Spleen (tissue), 11 donors: ENCODE measurements around the gene SYNDIG1. TPM values are rescaled to one million over a fixed set of nuclear protein-coding genes. Genes with fewer than 3 reads are reported as not detected.

ENCODE experiments used
- DNase-seq: peaks from one replicate; pipeline ENCODE4 v3.0.0-alpha.2; 2020
- H3K27ac ChIP-seq, 8 donors: fragments of 200-600 bp; sonication (generic) in 7 of 8; 1 replicate in 4 of 8; 2 replicates in 4 of 8; pipeline versions ENCODE4 v1.5.0 to v1.8.0; 2016 to 2021; ENCODE audit warnings: inconsistent platforms in 4 of 8, mild to moderate bottlenecking in 4 of 8, moderate library complexity in 1 of 8
- H3K27me3 ChIP-seq, 7 donors: fragments of 200-600 bp; sonication (generic) in 6 of 7; replicated peaks in 1 of 7; 1 replicate in 4 of 7; 2 replicates in 3 of 7; pipeline versions ENCODE4 v1.5.0 to v1.8.0; 2016 to 2021; ENCODE audit warnings: inconsistent platforms in 3 of 7, mild to moderate bottlenecking in 1 of 7
- H3K36me3 ChIP-seq, 6 donors: fragments of 200-600 bp; sonication (generic) in 5 of 6; 1 replicate in 4 of 6; 2 replicates in 2 of 6; pipeline versions ENCODE4 v1.5.0 to v1.8.0; 2016 to 2021; ENCODE audit warnings: inconsistent platforms in 2 of 6
- H3K4me1 ChIP-seq, 6 donors: fragments of 200-600 bp; sonication (generic) in 5 of 6; 1 replicate in 3 of 6; 2 replicates in 3 of 6; pipeline versions ENCODE4 v1.5.0 to v1.8.0; 2016 to 2021; ENCODE audit warnings: inconsistent platforms in 3 of 6
- H3K4me3 ChIP-seq, 8 donors: fragments of 200-600 bp; sonication (generic) in 7 of 8; 1 replicate in 4 of 8; 2 replicates in 4 of 8; pipeline versions ENCODE4 v1.5.0 to v1.8.0; 2016 to 2021; ENCODE audit warnings: inconsistent platforms in 4 of 8, mild to moderate bottlenecking in 4 of 8, moderate library complexity in 2 of 8
- H3K9me3 ChIP-seq, 8 donors: fragments of 200-600 bp; sonication (generic) in 7 of 8; 1 replicate in 4 of 8; 2 replicates in 4 of 8; pipeline versions ENCODE4 v1.5.0 to v1.8.0; 2016 to 2021; ENCODE audit warnings: inconsistent platforms in 4 of 8
- POLR2A ChIP-seq, 3 donors: fragments of 450-650 bp; IDR thresholded peaks; one replicate each; pipeline ENCODE4 v1.5.1; 2017; ENCODE audit warnings: antibody characterized with exemption in 3 of 3, mild to moderate bottlenecking in 1 of 3
- POLR2AphosphoS5 ChIP-seq, 3 donors: sonication (generic); formaldehyde crosslinking; IDR thresholded peaks; one replicate each; pipeline ENCODE4 v1.5.1; 2017; ENCODE audit warnings: antibody characterized with exemption in 3 of 3
- WGBS, 5 donors: extraction: QIAGEN DNeasy Blood & Tissue Kit in 3 of 5; methylation state at CpG; one replicate each; pipeline versions ENCODE4 v1.1.5 to v1.1.7; 2013 to 2018; 5-methylcytosine and 5-hydroxymethylcytosine counted together
- intact Hi-C: fragments of 100-400 bp; cut with DNase I; formaldehyde crosslinking; loops from one replicate; pipeline ENCODE4 v1.15.0; 2023; ENCODE audit warnings: low total_unique reads
- polyA plus RNA-seq, 3 donors: library from polyadenylated mRNA; stranded (reverse); fragments of 200-250 nt; gene quantifications; one replicate each; pipeline ENCODE4 v1.2.1, GENCODE V29; 2013
- total RNA-seq, 7 donors: library from RNA; depleted of rRNA in 3 of 7; stranded (reverse); fragments of >200 nt in 3 of 7; fragmentation: NEBNext Ultra II Directional in 4 of 7; extraction: Animal tissue kit (Norgen Biotek cat#: 25700) in 4 of 7; gene quantifications; one replicate each; pipeline versions ENCODE4 v1.1.0 to v1.2.1, GENCODE V29; 2016 to 2021
- TF ChIP-seq, protein P1 (sequence below), 11 experiments: fragments of 200-600 bp in 7 of 11; fragments of 450-650 bp in 4 of 11; sonication (generic) in 4 of 11; IDR thresholded peaks in 8 of 11; conservative IDR thresholded peaks in 3 of 11; 1 replicate in 7 of 11; 2 replicates in 4 of 11; pipeline versions ENCODE4 v1.4.0 to v1.8.0; 2016 to 2021; ENCODE audit warnings: antibody characterized with exemption in 11 of 11, inconsistent platforms in 4 of 11, mild to moderate bottlenecking in 1 of 11
- donor health status: healthy with polysubstance abuse.
- donor health status: DM: no; HTN: no; CAD: no; lungs with moderate emphysema.
- donor health status: DM: no; HTN: no; CAD: no.
- donor health status: Bipolar disorder and iron deficiency.
- donor health status: healthy.
- donor health status: DM: no; HTN: no; CAD: no.
- donor health status: DM: yes; HTN: yes; CAD: no.

Gene SYNDIG1
- total and polyA plus RNA-seq, 10 donors, result 0.70 to 3.5 (median 1.3) TPM

DNA sequence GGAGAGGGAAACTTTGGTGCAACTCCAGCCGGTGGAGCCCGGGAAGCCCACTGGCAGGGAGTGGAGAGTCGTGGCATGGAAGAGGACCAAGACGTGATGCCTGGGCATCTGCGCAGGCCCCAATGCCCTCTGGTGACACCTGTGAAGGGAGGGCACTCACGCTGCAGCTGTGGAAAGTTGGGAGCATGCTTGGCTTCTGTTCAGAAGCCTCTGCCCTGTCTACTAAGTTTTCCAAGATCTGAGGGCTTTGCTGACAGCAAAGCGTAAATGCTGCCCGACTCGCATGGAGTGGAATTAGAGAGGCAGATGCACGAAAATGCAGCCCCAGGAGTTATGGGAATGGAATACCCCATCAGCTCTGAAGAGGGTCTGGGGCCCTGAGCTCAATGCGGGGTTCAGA is 75.7 kb downstream of the SYNDIG1 start:
- DNase-seq, result no peak

DNA sequence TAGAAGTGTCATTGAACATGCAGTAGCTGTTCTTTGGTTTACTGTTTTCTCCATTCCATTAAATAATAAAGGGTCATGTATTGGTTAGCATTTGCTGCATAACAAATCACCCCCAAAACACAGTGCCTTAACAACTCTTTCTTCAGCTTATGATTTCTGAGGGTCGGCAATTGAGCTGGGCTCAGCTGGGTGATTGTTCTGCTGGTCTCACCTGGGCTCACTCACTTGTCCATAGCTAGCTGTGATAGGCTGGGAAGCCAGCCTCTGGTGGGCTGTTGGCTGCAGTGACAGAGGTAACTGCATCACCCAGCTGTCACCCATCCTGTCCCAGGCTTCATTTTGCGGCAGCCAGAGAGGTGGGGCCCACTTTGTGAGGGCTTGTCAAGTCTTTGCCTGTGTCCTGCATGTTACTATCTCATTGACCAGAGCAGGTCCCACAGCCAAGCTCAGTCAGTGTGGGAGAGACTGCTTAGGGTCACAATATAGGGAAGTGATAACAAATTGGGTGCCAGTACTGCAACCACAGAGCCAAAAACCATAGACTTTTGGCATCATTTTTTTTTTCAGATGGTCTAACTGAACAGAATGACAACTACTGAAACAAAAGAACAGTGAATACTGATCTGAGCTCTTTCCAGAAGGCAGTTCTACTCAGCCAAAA is 76.9 kb downstream of the SYNDIG1 start:
- WGBS, 5 donors, result 89 to 100% (median 91%) methylated on average over 2 of the region's 2 CpGs
- TF ChIP-seq POLR2AphosphoS5 (IDR thresholded peaks at IDR 0.05), result no peak
- TF ChIP-seq POLR2A (IDR thresholded peaks at IDR 0.05), result no peak
- Histone ChIP-seq H3K4me3 (no peak overlapping the region), H3K4me1 (no peaks in the 10 kb centered on the region), H3K9me3 (peaks cover 0 to 8% (median 5%) of the 10 kb centered on the region in 8 donors), H3K27ac (no peak overlapping the region), H3K36me3 (no peaks in the 10 kb centered on the region), H3K27me3 (no peaks in the 10 kb centered on the region)
- intact Hi-C loops, result no loop called here
- DNase-seq, result no peak

More for the DNA sequence above, 75.7 kb downstream of the SYNDIG1 start:
- Histone ChIP-seq H3K4me1 (no peaks in the 10 kb centered on the region), H3K36me3 (no peaks in the 10 kb centered on the region), H3K27me3 (no peaks in the 10 kb centered on the region), H3K27ac (no peak overlapping the region), H3K4me3 (no peak overlapping the region), H3K9me3 (peaks cover 0 to 10% (median 5%) of the 10 kb centered on the region in 8 donors)
- 86 to 94% (median 87%) methylated on average over 11 of the region's 11 CpGs for WGBS, 5 donors
- TF ChIP-seq POLR2AphosphoS5 (IDR thresholded peaks at IDR 0.05) (no peak), POLR2A (IDR thresholded peaks at IDR 0.05) (no peak)
- intact Hi-C loops, result no loop called here

DNA sequence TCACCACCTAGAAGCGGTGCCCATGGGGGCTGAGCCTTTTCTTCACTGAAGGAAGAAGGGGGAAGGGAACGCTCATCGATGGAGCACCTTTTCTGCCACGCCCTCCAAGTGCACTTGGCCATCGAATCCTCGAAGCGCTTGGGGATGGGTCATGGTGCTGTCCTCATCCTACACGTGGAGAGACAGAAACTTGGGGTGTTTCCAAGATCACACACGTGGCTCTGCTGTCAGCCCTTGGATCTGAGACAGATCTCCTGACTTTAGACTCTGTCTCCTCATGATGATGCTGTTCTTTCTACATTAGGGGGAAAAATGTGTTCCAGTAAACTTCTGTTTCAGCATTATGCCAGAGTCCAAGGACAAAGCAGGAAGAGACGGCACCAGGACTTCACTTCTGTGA is 78.5 kb downstream of the SYNDIG1 start:
- Histone ChIP-seq H3K9me3 (peaks cover 0 to 8% (median 5%) of the 10 kb centered on the region in 8 donors), H3K36me3 (no peaks in the 10 kb centered on the region), H3K27ac (no peak overlapping the region), H3K4me3 (no peak overlapping the region), H3K4me1 (no peaks in the 10 kb centered on the region), H3K27me3 (no peaks in the 10 kb centered on the region)
- intact Hi-C loops, result no loop called here
- DNase-seq, result no peak
- WGBS, 5 donors, result 80 to 89% (median 84%) methylated on average over 10 of the region's 10 CpGs
- TF ChIP-seq, protein P1, sequence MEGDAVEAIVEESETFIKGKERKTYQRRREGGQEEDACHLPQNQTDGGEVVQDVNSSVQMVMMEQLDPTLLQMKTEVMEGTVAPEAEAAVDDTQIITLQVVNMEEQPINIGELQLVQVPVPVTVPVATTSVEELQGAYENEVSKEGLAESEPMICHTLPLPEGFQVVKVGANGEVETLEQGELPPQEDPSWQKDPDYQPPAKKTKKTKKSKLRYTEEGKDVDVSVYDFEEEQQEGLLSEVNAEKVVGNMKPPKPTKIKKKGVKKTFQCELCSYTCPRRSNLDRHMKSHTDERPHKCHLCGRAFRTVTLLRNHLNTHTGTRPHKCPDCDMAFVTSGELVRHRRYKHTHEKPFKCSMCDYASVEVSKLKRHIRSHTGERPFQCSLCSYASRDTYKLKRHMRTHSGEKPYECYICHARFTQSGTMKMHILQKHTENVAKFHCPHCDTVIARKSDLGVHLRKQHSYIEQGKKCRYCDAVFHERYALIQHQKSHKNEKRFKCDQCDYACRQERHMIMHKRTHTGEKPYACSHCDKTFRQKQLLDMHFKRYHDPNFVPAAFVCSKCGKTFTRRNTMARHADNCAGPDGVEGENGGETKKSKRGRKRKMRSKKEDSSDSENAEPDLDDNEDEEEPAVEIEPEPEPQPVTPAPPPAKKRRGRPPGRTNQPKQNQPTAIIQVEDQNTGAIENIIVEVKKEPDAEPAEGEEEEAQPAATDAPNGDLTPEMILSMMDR (IDR thresholded peaks at IDR 0.05 in 8 of 11, conservative IDR thresholded peaks at IDR 0.05 in 3 of 11), result no peak
- no peak for TF ChIP-seq POLR2A (IDR thresholded peaks at IDR 0.05)
- TF ChIP-seq POLR2AphosphoS5 (IDR thresholded peaks at IDR 0.05), result no peak

DNA sequence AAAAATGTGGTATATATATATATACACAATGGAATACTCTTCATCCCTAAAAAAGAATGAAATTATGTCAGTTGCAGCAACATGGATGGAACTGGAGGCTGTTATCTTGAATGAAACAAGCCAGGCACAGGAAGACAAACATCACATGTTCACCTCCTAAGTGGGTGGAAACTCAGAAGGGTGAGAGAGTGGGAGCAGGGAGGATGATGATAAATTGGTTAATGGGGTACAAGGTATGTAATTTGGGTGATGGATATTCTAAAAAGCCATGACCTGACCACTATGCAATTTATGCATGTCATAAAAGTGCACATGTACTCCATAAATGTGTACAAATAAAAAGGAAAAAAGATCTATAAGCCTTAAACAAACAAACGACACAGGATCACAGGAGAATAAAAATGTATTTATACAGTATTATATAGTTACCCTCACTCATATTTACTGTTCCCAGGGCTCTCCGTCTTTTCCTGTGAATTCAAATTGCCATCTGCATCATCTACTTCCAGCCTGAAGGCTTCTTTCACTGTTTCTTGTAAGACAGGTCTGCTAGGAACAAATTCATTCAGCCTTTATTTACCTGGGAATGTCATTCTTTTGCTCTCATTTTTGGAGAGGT is 89.8 kb downstream of the SYNDIG1 start:
- Histone ChIP-seq H3K36me3 (no peaks in the 10 kb centered on the region), H3K4me1 (no peaks in the 10 kb centered on the region), H3K27me3 (peaks cover 0 to 16% (median 0%) of the 10 kb centered on the region in 7 donors), H3K27ac (no peak overlapping the region), H3K4me3 (no peak overlapping the region), H3K9me3 (peaks cover 0 to 26% (median 19%) of the 10 kb centered on the region in 8 donors)
- TF ChIP-seq POLR2AphosphoS5 (IDR thresholded peaks at IDR 0.05), result no peak
- TF ChIP-seq, protein P1 (IDR thresholded peaks at IDR 0.05 in 8 of 11, conservative IDR thresholded peaks at IDR 0.05 in 3 of 11), result no peak
- WGBS, 5 donors, result 62 to 82% (median 80%) methylated on average over 2 of the region's 2 CpGs
- no peak for DNase-seq
- intact Hi-C loops, result no loop called here
